K562 (cell line): ENCODE measurements around the gene SVEP1. TPM values are rescaled to one million over a fixed set of nuclear protein-coding genes. Genes with fewer than 3 reads are reported as not detected.

ENCODE experiments used
- ATAC-seq: fragments of 200-7000 bp; cut with Tn5 transposase; 3 replicates; pipeline ENCODE4 v1.9.1; 2020; ENCODE audit warnings: moderate library complexity
- BruUV-seq: library from RNA; stranded (reverse); fragments of 400-500 nt; replicated peaks from 2 replicates; lab custom pipeline; 2021; lab: Mats Ljungman, UMichigan
- CTCF ChIA-PET: fragments of 300-600 bp; formaldehyde crosslinking; extraction: SDS; loops from one replicate; lab custom pipeline; 2021; ENCODE audit warnings: low intra/inter-chr PET ratio; lab: Yijun Ruan, JAX
- POLR2A ChIA-PET: fragments of 300-600, 350-650 bp; sonication (Branson Sonifier 250); formaldehyde crosslinking; extraction: SDS; loops from one replicate; lab custom pipeline; 2021; ENCODE audit warnings: antibody characterized with exemption, inconsistent platforms; lab: Yijun Ruan, JAX
- DNase-seq, 4 experiments: peaks; one replicate each; pipeline versions ENCODE4 v3.0.0 to v3.0.0-alpha.2; 2011 to 2018; ENCODE audit warnings: low spot score in 3 of 4, mixed read lengths in 3 of 4; ENCODE audit errors: extremely low read depth in 1 of 4
- FAIRE-seq: peaks from 2 replicates; lab custom pipeline; 2011; peaks lifted over from hg19 to GRCh38; lab: Jason Lieb, UNC
- H2AFZ ChIP-seq: 2 replicates; pipeline ENCODE4 v1.6.0; 2011; ENCODE audit warnings: low read depth, low read length, control low read depth, inconsistent platforms
- H3K27ac ChIP-seq: fragments of 200-600 bp; 3 replicates; pipeline ENCODE4 v1.8.0; 2011; ENCODE audit warnings: low read depth, mild to moderate bottlenecking, control low read depth, inconsistent platforms, low read length, moderate library complexity, mixed read lengths; ENCODE audit errors: extremely low read depth
- H3K27me3 ChIP-seq, 2 experiments: fragments of 300-600 bp in 1 of 2; 2 replicates in 1 of 2; 3 replicates in 1 of 2; pipeline versions ENCODE4 v1.6.0 to v1.8.0; 2011; ENCODE audit warnings: inconsistent platforms in 2 of 2, low read length in 2 of 2, mild to moderate bottlenecking in 1 of 2, mixed read lengths in 1 of 2, moderate library complexity in 1 of 2; ENCODE audit not compliant: control insufficient read depth in 2 of 2, insufficient read depth in 2 of 2
- H3K36me3 ChIP-seq: fragments of 300-600 bp; 3 replicates; pipeline ENCODE4 v1.8.0; 2011; ENCODE audit warnings: mild to moderate bottlenecking, low read length, inconsistent platforms; ENCODE audit not compliant: control insufficient read depth, insufficient read depth
- H3K4me1 ChIP-seq, 2 experiments: fragments of 200-600 bp in 1 of 2; replicated peaks in 1 of 2; 2 replicates in 1 of 2; 3 replicates in 1 of 2; pipeline versions ENCODE4 v1.5.1 to v1.8.0; 2011; ENCODE audit warnings: inconsistent platforms in 2 of 2, low read length in 2 of 2, mild to moderate bottlenecking in 1 of 2, mixed read lengths in 1 of 2, moderate library complexity in 1 of 2; ENCODE audit not compliant: control insufficient read depth in 2 of 2, insufficient read depth in 2 of 2
- H3K4me2 ChIP-seq: 2 replicates; pipeline ENCODE4 v1.6.1; 2011; ENCODE audit warnings: low read length, control low read depth, inconsistent platforms, mixed read lengths; ENCODE audit not compliant: insufficient read depth
- H3K4me3 ChIP-seq: fragments of 200-600 bp; sonication (generic), shearing (Covaris generic); 2 replicates; pipeline ENCODE4 v1.5.1; 2016; ENCODE audit warnings: control low read depth, inconsistent platforms
- H3K79me2 ChIP-seq: fragments of 200-600 bp; 3 replicates; pipeline ENCODE4 v1.8.0; 2011; ENCODE audit warnings: low read length, inconsistent platforms; ENCODE audit not compliant: control insufficient read depth, insufficient read depth
- H3K9ac ChIP-seq, 2 experiments: 2 replicates each; pipeline versions ENCODE4 v1.6.0 to v1.6.1; 2011; ENCODE audit warnings: low read depth in 2 of 2, low read length in 2 of 2, control low read depth in 1 of 2, inconsistent platforms in 1 of 2, mild to moderate bottlenecking in 1 of 2, mixed read lengths in 1 of 2; ENCODE audit not compliant: insufficient read depth in 1 of 2
- H3K9me1 ChIP-seq: one replicate; pipeline ENCODE4 v1.6.0; 2011; ENCODE audit warnings: inconsistent platforms, mild to moderate bottlenecking, low read length, moderate library complexity; ENCODE audit not compliant: control insufficient read depth, insufficient read depth
- H3K9me3 ChIP-seq: replicated peaks from 2 replicates; pipeline ENCODE4 v1.5.1; 2011; ENCODE audit warnings: low read depth, low read length, inconsistent platforms; ENCODE audit not compliant: control insufficient read depth, insufficient read depth
- H4K20me1 ChIP-seq: replicated peaks from 2 replicates; pipeline ENCODE4 v1.6.1; 2011; ENCODE audit warnings: low read length, inconsistent platforms, mixed read lengths; ENCODE audit not compliant: control insufficient read depth, insufficient read depth
- CBX5 ChIP-seq: IDR thresholded peaks from 2 replicates; pipeline ENCODE4 v1.6.1; 2014; ENCODE audit warnings: low read depth, borderline replicate concordance
- CXXC5 ChIP-seq: fragments of 250-450 bp; sonication (Bioruptor Pico); IDR thresholded peaks from 2 replicates; pipeline ENCODE4 v1.8.0; 2022; ENCODE audit warnings: inconsistent platforms, mild to moderate bottlenecking, moderate library complexity
- SREBF2 ChIP-seq: sonication (generic); formaldehyde crosslinking; IDR thresholded peaks from 2 replicates; pipeline ENCODE4 v1.4.0; 2020; ENCODE audit warnings: mild to moderate bottlenecking, missing genetic modification reagents
- ZNF785 ChIP-seq: fragments of 250-450 bp; sonication (Bioruptor Pico); IDR thresholded peaks from 2 replicates; pipeline ENCODE4 v1.4.0; 2020; ENCODE audit warnings: mild to moderate bottlenecking
- WGBS: fragments of 100-300 bp; shearing (Covaris generic); methylation state at CpG from one replicate; pipeline ENCODE4 v1.1.6; 2016; ENCODE audit warnings: low coverage, mixed read lengths; ENCODE audit not compliant: insufficient coverage; ENCODE audit errors: missing lambda C conversion rate; 5-methylcytosine and 5-hydroxymethylcytosine counted together
- in situ Hi-C: fragments of 300-500 bp; cut with MboI; formaldehyde crosslinking; loops from 4 replicates; pipeline ENCODE4 v1.15.0; 2018; ENCODE audit warnings: inconsistent platforms, mixed read lengths
- intact Hi-C: fragments of 100-400 bp; cut with micrococcal nuclease; formaldehyde crosslinking; loops from 2 replicates; pipeline ENCODE4 v1.14.2; 2022
- polyA plus RNA-seq, 8 experiments: library from polyadenylated mRNA; depleted of rRNA in 4 of 8; stranded (reverse) in 5 of 8; unstranded in 3 of 8; fragments of >200 nt; fragmentation: Nextera tagmentation in 2 of 8; fragmentation: Illumina TruSeq in 1 of 8; extraction: Ambion mirVana in 2 of 8; extraction: Trizol in 1 of 8; gene quantifications; 2 replicates each; pipeline versions ENCODE4 v1.2.1 to v1.2.3, GENCODE V29; 2011 to 2014; ENCODE audit warnings: inconsistent platforms in 1 of 8, missing spikeins in 1 of 8
- total RNA-seq, 7 experiments: library from RNA; depleted of rRNA in 6 of 7; stranded (reverse); fragments of >200 nt in 6 of 7; fragmentation: Illumina TruSeq in 2 of 7; extraction: Trizol in 2 of 7; gene quantifications; 2 replicates each; pipeline versions ENCODE4 v1.2.1 to v1.2.3, GENCODE V29; 2011 to 2021; ENCODE audit warnings: low replicate concordance in 1 of 7
- TF ChIP-seq, protein P1 (sequence below): sonication (generic); formaldehyde crosslinking; IDR thresholded peaks from 2 replicates; pipeline ENCODE4 v1.5.0; 2020; ENCODE audit warnings: missing genetic modification reagents
- TF ChIP-seq, protein P2 (sequence below): fragments of 250-450 bp; sonication (Bioruptor Pico); IDR thresholded peaks from 2 replicates; pipeline ENCODE4 v1.4.0; 2020
- TF ChIP-seq, protein P3 (sequence below), 2 experiments: IDR thresholded peaks; 2 replicates each; pipeline ENCODE4 v1.6.1; 2012; ENCODE audit warnings: improper control_type of control experiment in 2 of 2, low read depth in 2 of 2, low read length in 2 of 2, borderline replicate concordance in 1 of 2

Gene SVEP1
- total and polyA plus RNA-seq, 9 of the 15 experiments (the other 6 are each of a cell fraction or from before 2014, with no cell fraction given): 0.20 to 0.84 (median 0.43) TPM

DNA sequence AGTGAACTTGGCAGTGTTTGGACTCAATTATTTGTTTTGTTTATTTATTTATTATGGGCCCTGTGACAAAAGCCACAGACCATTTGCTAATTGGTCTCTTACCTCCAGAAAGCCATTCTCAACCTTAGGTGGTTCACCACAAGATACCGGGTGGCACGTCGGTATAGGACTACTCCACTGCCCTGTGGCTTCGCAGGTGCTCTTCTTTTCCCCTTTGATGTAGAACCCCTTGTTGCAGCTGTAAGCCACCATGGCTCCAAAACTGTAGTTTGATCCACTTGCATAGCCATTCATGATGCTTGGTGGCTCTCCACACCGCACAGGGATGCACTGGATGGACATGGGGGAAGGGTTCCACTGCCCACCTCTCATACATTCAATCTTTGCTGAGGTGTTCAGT lies 168.6 kb downstream of the SVEP1 start:
- Histone ChIP-seq H3K9ac (no peak overlapping the region), H3K79me2 (no peaks in the 10 kb centered on the region), H3K4me3 (no peak overlapping the region), H3K9me1 (no peaks in the 10 kb centered on the region), H3K27me3 (no peaks in the 10 kb centered on the region; a peak in 1 of 5 replicates), H3K4me1 (no peaks in the 10 kb centered on the region), H2AFZ (no peak overlapping the region), H4K20me1 (no peaks in the 10 kb centered on the region), H3K4me2 (no peak overlapping the region), H3K9me3 (no peaks in the 10 kb centered on the region), H3K36me3 (no peaks in the 10 kb centered on the region), H3K27ac (no peak overlapping the region)
- FAIRE-seq: no peak
- POLR2A ChIA-PET: interaction anchor here (0.6 kb wide), 1 partner anchor 159 kb away, joined by 3 read pairs; no protein-coding TSS in a partner anchor
- intact Hi-C loops (no loop called here), in situ Hi-C loops (no loop called here)
- BruUV-seq: no TSS peak
- WGBS: 35% methylated on average over 4 of the region's 5 CpGs
- CTCF ChIA-PET: no interaction called here
- no peak for TF ChIP-seq ZNF785 (CRISPR knock-in tag)
- TF ChIP-seq, protein P1, sequence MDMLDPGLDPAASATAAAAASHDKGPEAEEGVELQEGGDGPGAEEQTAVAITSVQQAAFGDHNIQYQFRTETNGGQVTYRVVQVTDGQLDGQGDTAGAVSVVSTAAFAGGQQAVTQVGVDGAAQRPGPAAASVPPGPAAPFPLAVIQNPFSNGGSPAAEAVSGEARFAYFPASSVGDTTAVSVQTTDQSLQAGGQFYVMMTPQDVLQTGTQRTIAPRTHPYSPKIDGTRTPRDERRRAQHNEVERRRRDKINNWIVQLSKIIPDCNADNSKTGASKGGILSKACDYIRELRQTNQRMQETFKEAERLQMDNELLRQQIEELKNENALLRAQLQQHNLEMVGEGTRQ: no peak
- TF ChIP-seq SREBF2 (CRISPR knock-in tag): no peak
- TF ChIP-seq, protein P2, sequence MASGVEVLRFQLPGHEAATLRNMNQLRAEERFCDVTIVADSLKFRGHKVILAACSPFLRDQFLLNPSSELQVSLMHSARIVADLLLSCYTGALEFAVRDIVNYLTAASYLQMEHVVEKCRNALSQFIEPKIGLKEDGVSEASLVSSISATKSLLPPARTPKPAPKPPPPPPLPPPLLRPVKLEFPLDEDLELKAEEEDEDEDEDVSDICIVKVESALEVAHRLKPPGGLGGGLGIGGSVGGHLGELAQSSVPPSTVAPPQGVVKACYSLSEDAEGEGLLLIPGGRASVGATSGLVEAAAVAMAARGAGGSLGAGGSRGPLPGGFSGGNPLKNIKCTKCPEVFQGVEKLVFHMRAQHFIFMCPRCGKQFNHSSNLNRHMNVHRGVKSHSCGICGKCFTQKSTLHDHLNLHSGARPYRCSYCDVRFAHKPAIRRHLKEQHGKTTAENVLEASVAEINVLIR (CRISPR knock-in tag): no peak
- TF ChIP-seq, protein P3, sequence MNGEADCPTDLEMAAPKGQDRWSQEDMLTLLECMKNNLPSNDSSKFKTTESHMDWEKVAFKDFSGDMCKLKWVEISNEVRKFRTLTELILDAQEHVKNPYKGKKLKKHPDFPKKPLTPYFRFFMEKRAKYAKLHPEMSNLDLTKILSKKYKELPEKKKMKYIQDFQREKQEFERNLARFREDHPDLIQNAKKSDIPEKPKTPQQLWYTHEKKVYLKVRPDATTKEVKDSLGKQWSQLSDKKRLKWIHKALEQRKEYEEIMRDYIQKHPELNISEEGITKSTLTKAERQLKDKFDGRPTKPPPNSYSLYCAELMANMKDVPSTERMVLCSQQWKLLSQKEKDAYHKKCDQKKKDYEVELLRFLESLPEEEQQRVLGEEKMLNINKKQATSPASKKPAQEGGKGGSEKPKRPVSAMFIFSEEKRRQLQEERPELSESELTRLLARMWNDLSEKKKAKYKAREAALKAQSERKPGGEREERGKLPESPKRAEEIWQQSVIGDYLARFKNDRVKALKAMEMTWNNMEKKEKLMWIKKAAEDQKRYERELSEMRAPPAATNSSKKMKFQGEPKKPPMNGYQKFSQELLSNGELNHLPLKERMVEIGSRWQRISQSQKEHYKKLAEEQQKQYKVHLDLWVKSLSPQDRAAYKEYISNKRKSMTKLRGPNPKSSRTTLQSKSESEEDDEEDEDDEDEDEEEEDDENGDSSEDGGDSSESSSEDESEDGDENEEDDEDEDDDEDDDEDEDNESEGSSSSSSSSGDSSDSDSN (IDR thresholded peaks at IDR 0.05; ENCODE audit: borderline replicate concordance in 1 of 2, low read depth in 2 of 2, low read length in 2 of 2): no peak
- TF ChIP-seq CXXC5: no peak
- TF ChIP-seq CBX5: no peak
- no peak for ATAC-seq
- no peak for DNase-seq
